T-helper 1 cell treated with Interleukin-12 subunit alpha and Interleukin-12 subunit beta and Interleukin-4 antibody, amounts not matched to agents 30 ng/mL and 1 ng/mL, for 36 hours (primary cell): ENCODE results near the gene ITPKB. TPM values are rescaled to one million over a fixed set of nuclear protein-coding genes. Genes with fewer than 3 reads are reported as not detected.
"Not testable (repeated sequence)": the region's sequence is repeated elsewhere in the genome, so short reads cannot be mapped to it uniquely, and the experiment has no call there.

Source experiments
- intact Hi-C: fragments of 100-400 bp; cut with micrococcal nuclease; formaldehyde crosslinking; loops from one replicate; pipeline ENCODE4 v1.15.1; 2024
- total RNA-seq: library from RNA; stranded (reverse); gene quantifications from 2 replicates; pipeline ENCODE4 v1.2.3, GENCODE V29; 2022

ITPKB gene
- 44.7 and 45.3 TPM in 2 replicates for total RNA-seq

DNA sequence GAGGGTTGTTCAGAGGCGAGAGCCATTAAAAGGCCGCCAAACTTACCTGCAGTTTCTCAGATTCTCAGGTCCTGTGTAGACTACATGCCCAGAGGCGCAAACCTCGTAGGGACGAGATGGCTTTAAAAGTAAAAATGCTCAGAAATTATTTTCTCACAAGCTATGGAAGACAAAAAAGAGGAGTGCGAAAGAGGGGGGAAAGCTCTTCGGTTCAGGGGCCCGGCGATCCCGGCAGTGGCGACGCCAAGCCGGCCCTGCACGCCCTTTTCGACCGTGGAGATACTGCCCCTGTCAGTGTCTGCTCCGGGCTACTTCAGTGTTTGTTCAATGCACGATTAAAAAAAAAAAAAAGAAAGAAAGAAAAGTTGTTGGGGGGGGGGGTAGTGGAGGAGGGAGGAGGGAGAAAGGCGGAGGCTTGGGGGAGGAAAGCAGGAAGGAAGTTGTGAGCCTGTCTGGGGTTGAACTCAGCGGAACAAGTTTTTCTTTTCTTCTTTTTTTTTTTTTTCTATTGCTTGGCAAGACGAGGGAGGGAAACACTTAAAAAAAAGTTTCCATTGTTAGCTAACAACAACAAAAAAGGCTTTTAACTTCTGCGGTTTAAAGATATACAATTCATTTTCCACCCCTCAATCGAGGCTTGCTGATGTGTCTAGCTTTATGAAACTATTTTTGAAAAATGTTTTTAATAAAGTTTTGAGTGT is at the start of gene ITPKB:
TSS of gene ITPKB (minus strand) at position 288 of the 701 bp plus-strand sequence. CDS start 1,824 bp downstream, outside the sequence.
- intact Hi-C loops: loop anchor here (1.0 to 10.0 kb wide), 18 partner anchors 8 to 1726 kb away; partner anchors contain the start of genes COQ8A, PARP1 and SDE2

- intact Hi-C loops: no loop called here
These were observed 48.6 kb upstream of the ITPKB start for GRCh38 chr1:226787638-226788037.

DNA sequence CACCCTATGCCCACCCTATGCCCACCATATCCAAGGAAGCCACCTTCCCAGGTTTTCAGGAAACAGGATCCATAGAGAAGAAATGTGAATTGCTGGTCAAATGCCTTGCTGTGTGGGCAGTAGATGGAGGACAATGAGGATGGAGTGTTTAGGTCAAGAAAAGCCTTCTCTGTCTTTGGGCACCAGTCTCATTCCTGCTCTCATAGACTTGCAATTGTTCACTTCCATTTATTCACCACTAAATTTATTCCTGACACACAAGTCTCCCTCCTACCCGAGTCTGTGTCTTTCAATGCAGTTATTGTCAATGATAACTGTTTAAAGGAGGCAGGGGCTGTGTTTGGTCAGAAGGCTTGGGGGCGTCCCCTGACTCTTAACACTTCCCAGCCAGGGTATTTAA is 48.0 kb upstream of the ITPKB start:
- intact Hi-C loops: no loop called here

DNA sequence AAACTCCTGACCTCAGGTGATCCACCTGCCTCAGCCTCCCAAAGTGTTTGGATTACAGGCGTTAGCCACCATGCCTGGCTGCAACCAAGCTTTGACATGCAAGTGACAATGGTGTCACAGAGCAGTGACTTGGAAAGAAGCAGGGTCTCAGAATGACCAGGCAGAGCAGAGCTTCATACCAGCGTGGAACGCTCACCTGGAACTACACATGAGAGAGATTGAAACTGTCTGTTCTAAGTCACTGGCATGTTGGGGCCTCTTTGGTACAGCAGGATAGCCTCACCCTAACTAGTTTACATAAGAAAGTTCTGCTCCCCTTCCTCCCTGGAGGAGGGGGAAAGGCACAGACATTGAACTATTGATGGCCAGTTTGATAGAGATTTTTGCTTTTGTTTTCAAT is 47.5 kb upstream of the ITPKB start:
- intact Hi-C loops: no loop called here

GRCh38 chr1:226785805-226786204 is 46.7 kb upstream of the ITPKB start:
- intact Hi-C loops: no loop called here

DNA sequence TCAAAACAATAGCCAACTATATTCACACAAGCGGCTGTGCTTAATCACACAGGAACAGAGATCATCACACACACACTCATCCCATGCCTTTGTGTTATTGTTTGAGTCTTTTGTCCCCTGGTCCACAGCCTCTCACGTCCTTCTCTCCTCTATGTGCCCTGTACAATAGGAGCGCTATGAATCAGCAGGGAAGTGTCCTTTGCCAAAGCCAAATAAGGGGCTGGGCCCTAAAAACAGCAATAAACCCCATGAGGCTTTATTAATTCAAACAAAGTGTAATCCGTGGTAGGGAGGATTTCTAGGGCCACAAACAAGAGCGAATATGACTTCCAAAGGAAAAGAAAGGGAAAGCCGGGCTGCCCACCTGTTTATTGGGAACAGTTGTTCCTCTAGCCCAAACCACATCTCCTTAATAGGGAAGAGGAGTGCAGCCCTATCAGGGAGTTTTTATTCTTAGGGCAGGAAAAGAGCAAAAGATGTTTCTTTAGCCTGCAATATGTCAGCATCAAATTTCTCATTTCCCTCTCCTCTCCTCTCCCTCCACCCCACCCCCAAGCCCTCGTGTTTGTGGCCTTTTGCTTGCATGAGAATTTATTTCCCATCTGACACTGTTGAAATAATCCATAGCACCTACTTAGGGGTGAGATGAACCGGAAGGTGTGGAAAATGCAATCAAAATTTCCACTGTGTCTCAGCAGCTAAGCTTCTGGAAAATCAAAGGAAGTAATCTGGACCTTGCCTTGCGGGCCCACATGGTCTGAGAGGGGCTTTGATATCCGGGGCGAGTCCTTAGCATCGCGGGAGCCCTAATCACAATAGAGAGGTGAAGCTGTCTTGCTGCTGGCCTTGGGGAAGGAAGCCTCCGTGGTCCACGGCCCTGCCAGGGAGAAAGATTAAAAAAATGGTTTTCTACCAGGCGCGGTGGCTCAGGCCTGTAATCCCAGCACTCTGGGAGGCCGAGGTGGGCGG is 45.3 kb upstream of the ITPKB start:
- intact Hi-C loops: no loop called here

- intact Hi-C loops: no loop called here
These were observed 43.9 kb upstream of the ITPKB start for GRCh38 chr1:226782845-226783601.

DNA sequence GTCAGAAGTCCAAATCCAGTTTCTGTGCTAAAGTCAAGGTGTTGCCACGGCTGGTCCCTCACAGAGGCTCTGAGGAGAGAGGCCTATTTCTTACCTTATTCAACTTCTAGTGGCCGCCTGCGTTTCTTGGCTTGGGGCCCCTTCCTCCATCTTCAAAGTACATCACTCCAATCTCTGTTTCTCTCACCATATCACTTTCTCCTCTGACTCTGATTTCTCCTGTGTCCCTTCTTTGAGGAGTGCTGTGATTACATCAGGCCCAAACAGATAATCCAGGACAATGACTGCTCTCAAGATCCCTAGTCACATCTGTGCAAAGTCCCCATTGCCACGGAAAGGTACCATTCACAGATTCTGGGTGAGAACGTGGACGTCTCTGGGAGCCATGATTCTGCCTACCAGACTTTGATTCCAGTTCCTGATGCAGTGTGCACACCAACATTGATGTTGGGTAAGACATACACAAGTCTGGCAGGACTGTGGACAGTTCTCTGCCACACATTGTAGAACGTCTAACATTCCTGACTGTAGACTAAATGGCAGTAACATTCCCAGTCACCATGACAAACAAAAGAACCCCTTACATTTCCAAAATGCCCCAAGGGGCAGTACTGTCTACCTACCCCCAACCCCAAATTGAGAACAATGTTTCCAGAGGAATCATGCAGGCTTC is 43.0 kb upstream of the ITPKB start:
- intact Hi-C loops: no loop called here

DNA sequence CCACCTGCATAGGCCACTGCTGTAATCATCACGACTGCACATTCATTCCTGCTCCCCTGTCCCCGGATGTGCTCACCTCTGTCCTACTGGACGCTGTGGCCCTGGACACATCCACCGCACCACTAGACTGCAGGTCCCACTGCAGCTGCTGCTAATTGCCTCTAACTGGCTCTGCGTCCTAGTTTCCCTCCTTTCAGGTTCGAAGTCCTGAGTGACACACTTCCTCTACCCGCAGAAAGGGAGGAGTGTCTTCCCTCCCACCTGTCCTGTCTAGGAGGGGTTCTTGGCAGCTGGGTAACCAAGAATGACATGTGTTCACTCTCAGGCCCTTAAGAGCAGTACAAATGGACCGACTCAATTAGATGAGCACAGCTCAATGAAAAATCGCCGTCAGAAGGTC is 40.5 kb upstream of the ITPKB start:
- intact Hi-C loops: no loop called here

- intact Hi-C loops: no loop called here
These were observed 39.6 kb upstream of the ITPKB start for GRCh38 chr1:226778657-226779058.

DNA sequence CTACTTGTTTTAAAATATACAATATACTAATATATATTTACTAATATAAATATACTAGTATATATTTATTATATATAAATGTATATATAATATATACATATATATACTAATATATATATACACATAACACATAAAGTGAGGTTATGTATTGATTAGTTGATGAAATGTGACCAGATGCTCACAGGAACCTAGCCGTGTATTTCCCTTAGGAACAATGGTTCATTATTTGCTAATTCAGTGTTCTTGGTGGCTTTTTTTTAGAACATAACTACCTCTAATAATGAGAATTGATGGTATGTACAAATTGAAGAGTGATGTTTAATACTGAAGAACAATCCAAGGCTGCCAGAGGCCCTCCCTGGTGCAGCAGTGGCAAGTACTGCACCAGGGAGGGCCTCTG is 37.9 kb upstream of the ITPKB start:
- intact Hi-C loops: no loop called here

DNA sequence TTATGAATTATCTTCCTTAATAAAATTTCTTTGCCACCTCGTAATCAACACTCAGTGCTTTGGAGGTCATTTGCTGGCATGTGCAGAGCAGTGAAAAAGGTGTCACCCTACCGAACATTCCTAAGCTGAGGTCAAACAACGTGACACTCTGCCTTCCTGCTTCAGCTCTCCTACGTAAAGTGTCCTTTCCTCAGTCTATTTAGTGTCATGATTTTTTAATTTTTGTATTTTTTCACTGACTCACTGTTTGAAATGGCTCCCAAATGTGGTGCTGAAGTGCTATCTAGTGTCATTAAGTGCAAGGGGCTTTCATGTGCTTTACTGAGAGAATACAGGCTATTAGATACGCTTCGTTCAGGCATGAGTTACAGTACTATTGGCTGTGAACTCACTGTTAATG is 37.0 kb upstream of the ITPKB start:
- intact Hi-C loops: no loop called here

DNA sequence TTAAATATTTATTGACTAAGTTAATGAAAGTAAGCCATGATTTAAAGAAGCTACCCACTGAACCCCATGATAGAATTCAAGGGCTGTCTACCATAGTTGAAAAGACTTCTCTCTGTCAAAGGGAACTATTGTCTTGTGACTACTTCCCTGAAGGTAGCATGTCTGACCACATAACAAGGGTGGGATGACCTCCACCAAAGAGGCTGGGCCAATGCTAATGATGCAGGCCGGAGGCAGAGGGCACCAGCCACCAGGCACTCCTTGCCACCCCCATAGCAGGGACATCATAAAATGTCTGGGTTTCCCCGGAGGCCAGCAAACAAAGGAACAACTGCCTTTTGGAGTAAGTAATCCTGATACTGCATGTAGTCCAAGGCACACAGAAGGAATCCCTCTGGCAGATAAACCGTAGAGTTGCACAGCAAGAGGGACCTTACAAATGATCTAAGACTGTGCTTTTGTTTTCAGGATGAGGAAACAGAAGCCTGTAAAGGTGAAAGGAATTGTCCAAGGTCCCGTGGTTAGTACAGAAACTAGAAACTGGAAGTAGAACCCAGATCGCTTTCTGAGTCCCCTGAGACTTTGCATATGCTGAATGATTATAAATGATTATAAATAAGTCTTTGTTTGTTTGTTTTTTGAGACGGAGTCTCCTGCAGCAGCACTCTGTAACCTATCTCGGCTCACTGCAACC is 33.5 kb upstream of the ITPKB start:
- intact Hi-C loops: no loop called here

DNA sequence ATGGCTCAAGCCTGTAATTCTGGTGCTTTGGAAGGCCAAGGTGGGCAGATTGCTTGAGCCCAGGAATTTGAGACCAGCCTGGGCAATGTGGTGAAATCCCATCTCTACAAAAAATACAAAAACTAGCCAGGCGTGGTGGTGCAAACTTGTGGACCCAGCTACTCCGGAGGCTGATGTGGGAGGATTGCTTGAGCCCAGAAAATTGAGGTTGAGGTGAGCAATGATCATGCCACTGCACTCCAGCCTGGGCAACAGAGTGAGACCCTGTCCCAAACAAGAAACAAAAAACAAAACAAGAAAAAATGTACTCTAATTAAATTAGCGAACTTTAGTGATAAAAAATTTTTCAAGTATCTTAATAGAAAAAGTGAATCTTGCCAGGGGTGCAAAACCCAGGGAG is 28.1 kb upstream of the ITPKB start:
- intact Hi-C loops: not testable (repeated sequence)

- intact Hi-C loops: no loop called here
These were observed 27.5 kb upstream of the ITPKB start for GRCh38 chr1:226766565-226766964.

DNA sequence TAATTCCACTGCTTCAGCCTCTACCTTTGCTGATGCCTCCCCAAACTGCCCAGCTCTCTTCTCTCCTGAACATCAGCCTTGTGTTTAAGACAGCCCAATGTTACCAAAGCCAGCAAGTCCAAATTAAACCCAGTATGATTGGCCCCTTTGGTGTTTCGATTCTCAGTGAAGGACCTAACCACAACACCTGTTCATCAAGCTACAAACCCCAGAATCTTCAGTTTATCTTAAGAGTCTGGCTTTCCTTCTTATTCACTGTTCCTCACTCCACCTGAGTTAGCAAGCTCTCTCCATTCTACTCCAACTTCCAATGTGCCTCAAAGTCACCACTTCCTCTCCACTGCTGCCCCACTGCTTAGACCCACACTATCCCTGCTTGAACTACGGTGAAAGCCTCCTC is 25.5 kb upstream of the ITPKB start:
- intact Hi-C loops: no loop called here

- intact Hi-C loops: no loop called here
These were observed 24.8 kb upstream of the ITPKB start for GRCh38 chr1:226763905-226764264.

- intact Hi-C loops: no loop called here
These were observed 24.2 kb upstream of the ITPKB start for GRCh38 chr1:226762988-226763904.

- intact Hi-C loops: no loop called here
These were observed 23.0 kb upstream of the ITPKB start for GRCh38 chr1:226762055-226762454.
